Stimulated activated CD4-positive, alpha-beta T cell treated with anti-CD3 and anti-CD28 coated beads, Interleukin-1b, Interleukin-23, amount 100 ng/mL, for 24 hours (primary cell): Measurements from ENCODE around the gene ARVCF.

ENCODE experiments used
- DNase-seq, 4 experiments: peaks; one replicate each; pipeline ENCODE4 v3.0.0-alpha.2; 2020; ENCODE audit warnings: low read depth in 4 of 4, low spot score in 1 of 4

Gene ARVCF

GRCh38 chr22:20019661-20020532 is 3.3 kb upstream of the ARVCF start:
- no peak for DNase-seq

- no peak for DNase-seq
These were observed 1.4 kb upstream of the ARVCF start for GRCh38 chr22:20018001-20018400.

GRCh38 chr22:20017622-20017958 is 967 bp upstream of the ARVCF start:
- no peak for DNase-seq

GRCh38 chr22:20015971-20016733 is 471 bp downstream of the ARVCF start:
- no peak for DNase-seq

GRCh38 chr22:20015187-20015625 is 1.4 kb downstream of the ARVCF start:
- DNase-seq = no peak

GRCh38 chr22:20014526-20015186 is 2.0 kb downstream of the ARVCF start:
- DNase-seq = no peak

- DNase-seq = no peak
These were observed 3.2 kb downstream of the ARVCF start for GRCh38 chr22:20013382-20013871.

GRCh38 chr22:20012741-20013331 is 3.8 kb downstream of the ARVCF start:
- DNase-seq = no peak

GRCh38 chr22:20011993-20012740 is 4.5 kb downstream of the ARVCF start:
- no peak for DNase-seq

GRCh38 chr22:20011123-20011992 is 5.3 kb downstream of the ARVCF start:
- DNase-seq = no peak

GRCh38 chr22:20010307-20011122 is 6.1 kb downstream of the ARVCF start:
- DNase-seq = no peak

GRCh38 chr22:20009582-20010306 is 6.9 kb downstream of the ARVCF start:
- DNase-seq = no peak

GRCh38 chr22:20009018-20009491 is 7.6 kb downstream of the ARVCF start:
- DNase-seq = no peak

GRCh38 chr22:20008221-20008995 is 8.2 kb downstream of the ARVCF start:
- no peak for DNase-seq

- no peak for DNase-seq
These were observed 12.2 kb downstream of the ARVCF start for GRCh38 chr22:20004464-20004863.

- DNase-seq = no peak
These were observed 13.3 kb downstream of the ARVCF start for GRCh38 chr22:20003304-20003703.

GRCh38 chr22:20002636-20003035 is 14.0 kb downstream of the ARVCF start:
- no peak for DNase-seq
